MG63 (cell line): ENCODE results near the gene ZNF518B. TPM values are rescaled to one million over a fixed set of nuclear protein-coding genes. Genes with fewer than 3 reads are reported as not detected.

Experiments used
- DNase-seq: peaks from one replicate; pipeline ENCODE4 v3.0.0-alpha.2; 2020
- H3K27me3 ChIP-seq: fragments of 250-450 bp; sonication (Bioruptor Pico); 2 replicates; pipeline ENCODE4 v1.5.1; 2020; ENCODE audit warnings: mild to moderate bottlenecking, moderate library complexity
- H3K36me3 ChIP-seq: fragments of 250-450 bp; sonication (Bioruptor Pico); 2 replicates; pipeline ENCODE4 v1.5.1; 2020; ENCODE audit warnings: mild to moderate bottlenecking, moderate library complexity
- H3K4me3 ChIP-seq: fragments of 250-450 bp; sonication (Bioruptor Pico); 2 replicates; pipeline ENCODE4 v1.5.1; 2020; ENCODE audit warnings: mild to moderate bottlenecking, moderate library complexity
- H3K9me3 ChIP-seq: fragments of 250-450 bp; sonication (Bioruptor Pico); 2 replicates; pipeline ENCODE4 v1.5.1; 2020; ENCODE audit warnings: mild to moderate bottlenecking, moderate library complexity
- total RNA-seq: library from RNA; depleted of rRNA; stranded (reverse); fragments of >200 nt; shearing (Covaris generic); gene quantifications from 2 replicates; pipeline ENCODE4 v1.2.3, GENCODE V29; 2014; ENCODE audit warnings: low replicate concordance; rRNA removed

Gene ZNF518B, protein sequence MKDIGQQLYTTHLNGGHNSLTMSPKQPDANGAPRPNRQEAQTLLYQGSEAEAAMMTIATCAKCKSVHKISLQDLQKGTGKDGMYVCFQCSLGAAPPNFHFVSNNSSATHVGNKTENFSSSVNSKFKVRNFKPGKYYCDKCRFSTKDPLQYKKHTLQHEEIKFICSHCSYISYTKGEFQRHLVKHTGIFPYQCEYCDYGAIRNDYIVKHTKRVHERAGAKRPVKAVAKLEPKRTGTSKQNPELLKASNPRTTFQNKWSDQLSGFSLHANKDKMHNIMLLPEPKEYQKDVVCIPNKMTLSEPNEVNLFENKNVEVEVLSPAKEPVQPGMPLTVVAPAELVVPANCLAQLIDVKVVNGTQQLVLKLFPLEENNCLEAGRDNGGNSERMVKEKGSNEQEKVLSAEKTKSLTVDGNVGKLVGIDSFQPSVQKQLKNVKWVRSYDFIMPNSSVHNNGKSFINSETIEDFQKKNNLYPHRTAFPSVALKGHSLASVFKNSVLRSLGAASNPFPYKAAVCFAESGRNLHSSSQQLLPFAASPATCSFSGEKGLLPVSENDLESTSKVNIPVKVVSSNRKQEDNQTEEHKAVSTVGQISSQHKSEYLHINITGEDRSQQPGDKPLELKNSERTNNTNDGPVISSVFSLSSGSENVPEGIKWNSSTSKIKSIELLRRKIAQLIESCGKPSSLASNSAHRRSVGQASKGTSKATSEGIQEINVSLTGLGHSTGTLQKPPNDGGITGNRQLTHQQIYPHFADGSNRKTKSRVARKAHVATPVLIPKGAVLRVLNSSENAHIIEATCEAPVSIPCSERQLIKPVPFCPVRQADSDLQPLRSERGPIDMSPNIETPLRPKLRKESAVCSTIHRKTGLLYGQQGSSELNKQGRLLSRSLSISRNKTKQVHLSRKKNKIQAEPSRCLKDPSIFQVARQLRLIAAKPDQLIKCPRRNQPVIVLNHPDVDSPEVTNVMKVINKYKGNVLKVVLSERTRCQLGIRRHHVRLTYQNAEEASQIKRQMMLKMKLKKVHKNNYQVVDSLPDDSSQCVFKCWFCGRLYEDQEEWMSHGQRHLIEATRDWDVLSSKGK
- total RNA-seq = 10.9 and 11.8 TPM in 2 replicates

DNA sequence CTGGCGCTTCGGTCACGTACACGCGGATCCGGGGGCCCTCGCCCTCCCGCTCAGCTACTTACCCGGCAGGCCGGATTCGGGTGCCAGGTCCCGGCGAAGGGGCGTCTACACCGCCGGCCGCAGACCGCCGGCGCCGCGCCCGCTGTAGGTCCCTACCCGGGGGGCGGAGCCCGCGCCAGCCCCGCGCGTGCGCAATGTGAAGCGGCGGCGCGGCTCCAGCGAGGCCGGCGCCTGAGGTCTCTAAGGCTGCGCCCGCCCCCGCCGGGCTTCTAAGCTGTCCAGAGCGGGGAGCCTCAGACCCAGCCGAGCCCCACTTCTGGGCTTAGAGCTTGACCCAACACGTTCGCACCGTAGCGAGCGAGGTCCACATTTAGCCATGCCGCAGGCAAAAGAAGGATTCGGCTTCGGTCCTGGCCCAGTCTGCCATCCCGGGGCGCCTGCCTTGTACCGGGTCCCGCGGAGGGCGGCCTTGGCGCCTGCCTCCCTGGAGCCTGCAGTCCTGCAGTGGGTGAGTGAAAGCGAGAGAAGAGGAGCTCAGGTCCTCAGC, at the start of gene ZNF518B:
ZNF518B (minus strand) TSS at position 172 of the 547 bp plus-strand sequence. CDS start 11,098 bp downstream, outside the sequence.
- peak within 1 kb of the TSS; percentile 66 for H3K4me3 ChIP-seq
- H3K27me3 ChIP-seq = no peaks in the 10 kb centered on the region
- peaks cover 18% of the 10 kb centered on the region for H3K36me3 ChIP-seq
- no peaks in the 10 kb centered on the region for H3K9me3 ChIP-seq
- DNase-seq = peak; percentile 72

DNA sequence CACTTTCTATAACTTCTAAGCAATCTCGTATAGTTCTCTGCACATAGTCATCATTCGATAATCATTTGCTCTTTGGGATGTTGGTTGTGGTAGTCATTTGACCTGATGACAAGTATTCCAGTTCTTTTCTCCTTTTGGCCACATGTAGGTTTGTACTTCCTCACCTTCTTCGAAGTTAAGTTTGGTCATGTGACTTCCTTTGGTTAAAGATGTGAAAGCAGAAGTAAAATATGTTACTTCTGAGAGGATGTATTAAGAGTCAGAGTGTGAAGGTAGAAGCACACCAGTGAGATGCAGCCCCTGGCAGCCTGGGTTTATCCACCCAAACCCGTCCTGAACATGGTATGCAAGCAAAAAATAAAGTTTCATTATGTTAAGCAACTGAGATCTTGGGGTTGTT, 48.9 kb upstream of the ZNF518B start:
- no peak for DNase-seq
- no peaks in the 10 kb centered on the region for H3K9me3 ChIP-seq
- no peaks in the 10 kb centered on the region for H3K27me3 ChIP-seq
- no peaks in the 10 kb centered on the region for H3K36me3 ChIP-seq
- H3K4me3 ChIP-seq = no peak overlapping the region

DNA sequence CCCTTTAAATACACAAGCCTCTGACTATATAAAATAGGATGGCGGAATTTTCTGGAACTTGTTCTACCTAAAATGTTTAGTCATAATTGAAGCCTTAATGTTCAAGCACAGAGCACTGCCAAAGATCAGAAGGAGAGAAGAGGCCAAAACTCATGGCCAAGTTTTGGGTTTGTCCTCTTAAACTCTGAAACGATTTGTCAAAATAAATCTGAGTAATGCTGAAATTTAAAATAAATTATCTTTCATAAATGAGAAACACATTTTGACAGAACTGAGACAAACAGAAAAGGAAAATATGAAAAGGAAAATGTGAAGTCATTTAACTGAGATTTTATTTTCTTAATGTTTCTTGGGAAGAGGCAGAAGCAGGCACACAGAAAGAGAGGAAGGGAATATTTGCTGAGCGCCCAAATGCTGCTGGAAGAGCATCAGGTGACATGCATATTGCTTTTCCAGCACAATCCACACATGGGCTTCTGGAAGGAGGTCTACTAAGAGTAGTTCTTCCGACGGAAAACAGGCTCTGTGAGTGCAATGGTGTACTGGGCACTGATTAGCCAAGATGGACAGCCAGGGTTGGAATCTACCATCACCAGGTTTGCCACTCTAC, 47.4 kb upstream of the ZNF518B start:
- H3K4me3 ChIP-seq = no peak overlapping the region

DNA sequence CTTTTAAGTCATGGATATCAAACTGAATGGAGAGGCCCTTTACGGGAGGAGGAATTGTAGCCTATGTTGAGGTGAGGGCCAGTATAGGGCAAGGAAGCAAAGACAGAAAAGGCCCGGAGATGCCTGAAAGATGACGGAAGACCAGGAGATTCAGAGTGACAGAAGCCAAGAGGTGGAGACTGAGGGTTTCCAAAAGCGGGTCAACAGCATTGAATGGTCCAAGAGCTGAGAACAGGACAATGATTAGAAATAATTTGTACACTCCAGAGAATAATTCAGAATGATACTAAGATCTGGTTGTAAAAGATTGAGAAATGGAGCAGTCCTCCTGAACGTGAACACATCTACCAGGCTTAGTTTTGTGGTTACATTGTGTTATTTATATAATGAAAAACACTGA, 45.5 kb upstream of the ZNF518B start:
- Histone ChIP-seq H3K27me3 (no peaks in the 10 kb centered on the region), H3K4me3 (no peak overlapping the region), H3K36me3 (no peaks in the 10 kb centered on the region), H3K9me3 (no peaks in the 10 kb centered on the region)
- no peak for DNase-seq

More for the DNA sequence above, 47.4 kb upstream of the ZNF518B start:
- H3K9me3 ChIP-seq = no peaks in the 10 kb centered on the region
- no peaks in the 10 kb centered on the region for H3K27me3 ChIP-seq
- H3K36me3 ChIP-seq = no peaks in the 10 kb centered on the region
- no peak for DNase-seq

DNA sequence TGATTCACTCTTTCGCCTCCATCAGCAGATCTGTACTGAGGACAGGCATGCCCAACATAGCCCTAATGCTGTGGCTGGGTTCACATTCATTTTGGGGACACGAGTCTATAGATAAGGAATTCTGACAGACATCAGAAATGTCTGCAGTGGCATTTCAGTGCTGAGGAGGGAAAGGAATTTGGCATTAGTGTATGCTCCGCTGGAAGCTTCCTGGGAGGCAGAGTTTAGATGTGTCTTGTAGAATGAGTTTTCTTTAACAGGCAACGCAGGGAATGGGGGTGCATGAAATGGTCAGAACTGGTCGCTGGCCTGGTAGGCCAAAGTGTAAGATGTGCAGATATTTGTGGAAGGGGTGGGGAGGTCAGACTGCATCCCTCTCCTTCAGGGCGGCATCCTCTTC, 43.5 kb upstream of the ZNF518B start:
- no peak for DNase-seq
- Histone ChIP-seq H3K36me3 (no peaks in the 10 kb centered on the region), H3K4me3 (no peak overlapping the region), H3K27me3 (no peaks in the 10 kb centered on the region), H3K9me3 (no peaks in the 10 kb centered on the region)

DNA sequence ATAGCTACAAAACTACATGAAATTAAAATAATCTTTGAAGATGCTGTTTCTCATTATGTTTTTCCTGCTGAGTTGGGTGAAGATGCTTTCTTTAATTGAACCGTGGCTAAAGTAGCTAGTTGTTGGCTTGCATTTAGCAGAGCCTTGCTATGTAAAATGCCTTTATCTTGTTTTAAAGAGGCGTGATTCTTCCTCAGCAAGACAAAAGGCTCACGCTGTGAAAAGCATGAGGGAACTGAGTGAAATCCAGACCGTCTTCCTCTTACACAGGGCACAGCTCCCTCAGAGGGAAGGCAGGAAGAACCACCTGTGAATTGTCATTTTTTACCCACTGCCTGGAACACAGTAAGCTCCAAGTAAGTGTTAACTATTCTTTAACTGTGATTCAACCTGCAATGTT, 39.0 kb upstream of the ZNF518B start:
- DNase-seq = no peak
- Histone ChIP-seq H3K4me3 (no peak overlapping the region), H3K36me3 (no peaks in the 10 kb centered on the region), H3K27me3 (no peaks in the 10 kb centered on the region), H3K9me3 (no peaks in the 10 kb centered on the region)

DNA sequence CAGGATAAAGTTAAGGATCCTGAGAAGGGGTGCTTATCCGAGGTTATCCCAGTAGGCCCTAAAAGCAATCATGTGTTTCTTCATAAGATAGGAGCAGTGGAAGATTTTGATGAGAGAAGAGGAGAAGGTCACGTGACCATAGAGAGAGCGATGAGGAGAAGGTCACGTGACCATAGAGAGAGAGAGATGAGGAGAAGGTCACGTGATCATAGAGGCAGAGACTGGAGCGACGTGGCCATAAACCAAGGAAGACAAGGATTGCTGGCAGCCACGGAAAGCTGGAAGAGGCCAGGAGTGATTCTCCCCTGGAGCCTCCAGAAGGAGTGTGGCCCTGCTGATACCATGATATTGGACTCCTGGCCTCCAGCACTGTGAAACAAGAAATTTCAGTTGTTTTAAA, 38.4 kb upstream of the ZNF518B start:
- no peak for DNase-seq
- no peaks in the 10 kb centered on the region for H3K27me3 ChIP-seq
- no peaks in the 10 kb centered on the region for H3K36me3 ChIP-seq
- no peak overlapping the region for H3K4me3 ChIP-seq
- H3K9me3 ChIP-seq = no peaks in the 10 kb centered on the region

DNA sequence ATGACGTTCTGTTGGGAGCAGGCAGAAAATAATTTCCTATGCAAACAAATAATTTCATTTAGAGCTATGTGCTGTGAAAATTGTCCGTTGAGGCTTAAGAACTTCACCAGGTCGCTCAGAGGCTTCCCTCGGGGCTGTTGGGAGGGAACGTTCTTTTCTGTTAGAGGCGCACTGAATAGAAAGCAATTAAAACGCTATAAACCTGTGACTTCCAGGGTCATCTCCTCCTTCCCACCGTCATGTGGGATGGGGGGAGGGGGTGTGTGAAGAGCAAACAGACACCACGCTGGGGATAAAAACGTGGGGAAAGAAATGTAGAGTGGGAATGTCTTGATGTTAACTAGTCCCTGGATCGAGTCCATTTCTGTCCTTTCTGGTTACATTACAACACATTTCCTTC, 35.2 kb upstream of the ZNF518B start:
- H3K36me3 ChIP-seq = no peaks in the 10 kb centered on the region
- no peak for DNase-seq
- no peaks in the 10 kb centered on the region for H3K27me3 ChIP-seq
- no peak overlapping the region for H3K4me3 ChIP-seq
- no peaks in the 10 kb centered on the region for H3K9me3 ChIP-seq

DNA sequence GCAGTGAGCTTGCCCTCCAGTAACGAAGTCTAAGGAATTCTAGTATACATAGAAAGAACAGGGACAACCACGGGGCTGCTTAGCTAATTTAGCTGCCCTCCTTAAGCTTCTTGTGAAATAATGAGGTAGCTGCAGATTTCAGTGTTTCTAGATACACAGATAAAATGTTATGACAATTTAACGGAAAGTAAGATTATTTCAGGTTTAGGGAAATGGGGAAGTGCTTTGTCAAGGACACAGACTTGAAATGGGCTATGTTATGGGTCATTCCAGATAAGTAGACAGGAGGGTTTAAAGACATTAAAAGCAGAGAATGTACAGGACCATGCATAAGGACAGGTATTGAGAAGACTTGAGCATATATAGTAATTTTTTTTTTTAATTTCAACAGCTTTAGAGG, 34.2 kb upstream of the ZNF518B start:
- Histone ChIP-seq H3K27me3 (no peaks in the 10 kb centered on the region), H3K36me3 (no peaks in the 10 kb centered on the region), H3K9me3 (no peaks in the 10 kb centered on the region), H3K4me3 (no peak overlapping the region)
- DNase-seq = no peak

DNA sequence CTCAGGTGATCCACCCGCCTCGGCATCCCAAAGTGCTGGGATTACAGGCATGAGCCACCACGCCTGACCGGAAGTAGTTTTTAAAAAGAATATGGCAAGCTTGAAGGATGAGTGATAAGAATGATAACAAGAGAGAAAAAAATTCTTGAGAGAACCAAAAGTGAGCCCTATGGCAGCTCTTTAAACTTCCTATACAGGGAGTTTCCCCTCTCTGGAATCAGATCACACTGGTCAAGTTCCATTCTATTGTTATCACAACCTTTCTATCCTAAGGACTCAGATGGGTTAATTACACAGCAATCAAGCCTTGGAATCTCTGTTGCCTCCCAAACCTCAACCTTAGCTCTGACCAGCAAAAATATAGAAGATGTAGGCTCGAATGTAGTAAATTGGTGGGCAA, 33.8 kb upstream of the ZNF518B start:
- DNase-seq = no peak
- no peaks in the 10 kb centered on the region for H3K9me3 ChIP-seq
- no peaks in the 10 kb centered on the region for H3K27me3 ChIP-seq
- no peaks in the 10 kb centered on the region for H3K36me3 ChIP-seq
- no peak overlapping the region for H3K4me3 ChIP-seq

DNA sequence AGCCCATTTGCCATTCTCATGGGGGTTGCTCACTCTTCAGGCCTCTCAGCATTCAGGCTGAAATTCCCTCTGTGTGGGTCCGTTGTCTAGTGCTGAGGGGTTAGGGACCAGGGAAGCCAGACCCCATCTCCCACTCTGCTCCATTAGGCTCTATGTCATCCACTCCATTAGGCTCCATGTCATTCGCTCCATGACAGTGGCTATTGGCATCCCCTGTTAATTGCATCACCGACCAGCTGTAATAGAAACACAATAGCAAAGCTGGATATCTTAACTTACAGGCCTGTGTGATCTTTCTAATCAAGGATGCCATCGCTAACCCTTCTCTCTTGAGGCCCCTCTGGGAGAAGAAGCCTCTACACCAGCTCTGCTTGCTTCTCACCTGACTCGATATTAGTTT, 25.7 kb upstream of the ZNF518B start:
- Histone ChIP-seq H3K27me3 (no peaks in the 10 kb centered on the region), H3K9me3 (no peaks in the 10 kb centered on the region), H3K4me3 (no peak overlapping the region), H3K36me3 (no peaks in the 10 kb centered on the region)
- no peak for DNase-seq

DNA sequence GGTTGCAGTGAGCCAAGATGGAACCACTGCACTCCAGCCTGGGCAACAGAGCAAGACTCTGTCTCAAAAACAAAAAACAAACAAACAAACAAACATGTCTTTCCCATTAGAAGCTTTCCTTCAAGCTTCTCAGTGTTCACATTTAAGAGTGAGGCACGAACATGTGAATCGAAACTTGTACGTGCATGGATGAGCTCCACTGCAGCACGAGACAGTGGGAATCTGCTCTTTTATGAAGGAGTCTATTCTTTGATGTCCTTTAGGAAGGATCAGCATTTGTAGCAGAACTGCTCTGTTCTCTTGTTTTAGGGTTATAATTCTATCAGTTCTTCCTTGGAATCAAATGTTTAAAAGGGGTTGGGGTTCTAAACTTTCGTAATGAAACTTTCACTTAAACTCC, 23.4 kb upstream of the ZNF518B start:
- Histone ChIP-seq H3K4me3 (no peak overlapping the region), H3K9me3 (no peaks in the 10 kb centered on the region), H3K36me3 (no peaks in the 10 kb centered on the region), H3K27me3 (no peaks in the 10 kb centered on the region)
- DNase-seq = no peak

DNA sequence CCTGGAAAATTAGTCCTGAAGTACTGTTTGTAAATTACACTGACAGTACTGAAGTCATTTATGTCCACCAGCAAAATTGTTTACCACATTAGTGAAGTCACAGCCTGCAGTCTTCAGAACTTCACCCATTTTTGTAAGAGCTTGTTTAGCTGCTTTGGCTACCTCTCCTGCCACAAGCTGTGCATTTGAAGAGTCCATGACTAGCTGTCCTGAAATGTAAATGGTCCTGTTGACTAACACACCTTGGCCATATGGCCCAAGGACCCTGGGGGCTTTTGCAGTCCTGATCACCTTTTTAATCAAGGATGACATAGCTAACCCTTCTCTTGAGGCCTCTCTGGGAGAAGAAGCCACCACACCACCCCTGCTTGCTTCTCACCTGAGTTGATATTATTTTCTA, 21.4 kb upstream of the ZNF518B start:
- Histone ChIP-seq H3K4me3 (no peak overlapping the region), H3K36me3 (no peaks in the 10 kb centered on the region), H3K9me3 (no peaks in the 10 kb centered on the region), H3K27me3 (no peaks in the 10 kb centered on the region)
- DNase-seq = no peak

DNA sequence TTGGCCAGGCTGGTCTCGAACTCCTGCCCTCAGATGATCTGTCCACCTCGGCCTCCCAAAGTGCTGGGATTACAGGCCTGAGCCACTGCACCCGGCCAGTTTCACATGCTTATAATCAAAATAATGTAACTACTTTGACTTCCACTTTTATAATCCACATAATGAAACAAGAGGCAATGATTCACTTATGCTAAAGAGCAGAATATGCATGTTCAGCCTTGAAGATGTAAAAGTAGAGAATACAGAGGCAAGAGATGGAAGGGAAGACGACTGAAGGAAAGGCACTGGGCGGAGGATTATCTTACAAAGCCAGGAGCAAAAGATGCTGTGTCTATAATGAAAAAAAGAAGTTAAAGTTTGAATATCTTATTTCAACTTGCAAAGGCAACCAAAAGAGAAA, 13.3 kb upstream of the ZNF518B start:
- no peak for DNase-seq
- H3K36me3 ChIP-seq = no peaks in the 10 kb centered on the region

DNA sequence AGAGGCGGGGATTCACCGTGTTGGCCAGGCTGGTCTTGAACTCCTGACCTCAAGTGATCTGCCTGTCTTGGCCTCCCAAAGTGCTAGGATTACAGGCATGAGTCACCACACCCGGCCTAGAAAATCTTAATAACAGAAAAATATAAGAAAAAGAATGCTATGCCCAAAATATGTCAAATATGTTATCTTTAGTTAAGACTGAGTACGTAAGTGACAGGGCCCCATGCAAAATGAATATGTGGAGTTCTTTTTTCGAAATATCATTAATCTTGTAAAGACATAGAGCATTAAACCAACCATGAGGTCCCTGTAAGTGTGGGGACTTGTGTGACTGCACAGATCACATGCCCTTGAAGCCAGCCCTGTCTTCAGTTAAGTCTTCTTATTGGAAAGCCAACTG, 8.9 kb upstream of the ZNF518B start:
- DNase-seq = no peak
- Histone ChIP-seq H3K27me3 (no peaks in the 10 kb centered on the region), H3K4me3 (no peak overlapping the region), H3K36me3 (no peaks in the 10 kb centered on the region), H3K9me3 (no peaks in the 10 kb centered on the region)

More for the DNA sequence above, 13.3 kb upstream of the ZNF518B start:
- H3K4me3 ChIP-seq = no peak overlapping the region
- H3K9me3 ChIP-seq = no peaks in the 10 kb centered on the region
- no peaks in the 10 kb centered on the region for H3K27me3 ChIP-seq

DNA sequence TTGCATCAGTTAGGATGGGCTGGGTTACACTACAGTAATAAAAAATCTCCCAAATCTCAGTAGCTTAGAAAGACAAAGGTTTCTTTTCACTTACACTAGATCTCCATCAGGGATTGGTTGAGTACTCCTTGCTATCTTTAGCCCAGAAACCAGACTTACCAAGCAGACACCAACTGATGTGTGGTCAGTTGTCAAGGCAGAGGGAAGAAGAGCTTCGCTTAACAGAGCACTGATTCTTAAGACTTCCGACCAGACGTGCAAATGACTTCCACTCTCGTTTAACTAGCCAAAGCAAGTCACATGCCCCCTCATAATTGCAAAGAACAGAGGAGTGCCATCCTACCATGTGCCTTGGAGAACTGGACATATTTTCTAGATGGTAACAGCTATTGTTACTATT, 5.7 kb upstream of the ZNF518B start:
- H3K9me3 ChIP-seq = no peaks in the 10 kb centered on the region
- no peaks in the 10 kb centered on the region for H3K36me3 ChIP-seq
- no peaks in the 10 kb centered on the region for H3K27me3 ChIP-seq
- DNase-seq = no peak
- no peak overlapping the region for H3K4me3 ChIP-seq
